CD8-positive, alpha-beta memory T cell (primary cell): Measurements from ENCODE around the gene ABCA1. TPM values are rescaled to one million over a fixed set of nuclear protein-coding genes. Genes with fewer than 3 reads are reported as not detected.
A peak's percentile ranks its signal among the peaks of the same experiment; 100 is the strongest.

Source experiments
- CTCF ChIA-PET: fragments of 350-600 bp; sonication (Branson Sonifier 250); formaldehyde crosslinking; loops from one replicate; lab custom pipeline; 2021; ENCODE audit warnings: antibody characterized with exemption; lab: Charles Lee
- POLR2A ChIA-PET: fragments of 350-600 bp; sonication (Branson Sonifier 250); formaldehyde crosslinking; loops from one replicate; lab custom pipeline; 2021; ENCODE audit warnings: antibody characterized with exemption; lab: Charles Lee
- DNase-seq, 5 donors: peaks; one replicate each; pipeline versions ENCODE4 v3.0.0 to v3.0.0-alpha.2; 2020 to 2022; ENCODE audit warnings: mixed read lengths in 1 of 5
- H3K27ac ChIP-seq: one replicate; pipeline ENCODE4 v1.7.0; 2013; ENCODE audit warnings: low read depth, mild to moderate bottlenecking, low read length, moderate library complexity
- H3K27me3 ChIP-seq: 2 replicates; pipeline ENCODE4 v1.7.0; 2013; ENCODE audit warnings: low read length, mild to moderate bottlenecking; ENCODE audit not compliant: insufficient read depth, poor library complexity, severe bottlenecking
- H3K36me3 ChIP-seq: 2 replicates; pipeline ENCODE4 v1.7.0; 2013; ENCODE audit warnings: mild to moderate bottlenecking, low read length, moderate library complexity; ENCODE audit not compliant: insufficient read depth
- H3K4me1 ChIP-seq: 2 replicates; pipeline ENCODE4 v1.7.0; 2013; ENCODE audit warnings: mild to moderate bottlenecking, low read length, moderate library complexity; ENCODE audit not compliant: insufficient read depth
- H3K4me3 ChIP-seq: 2 replicates; pipeline ENCODE4 v1.7.0; 2013; ENCODE audit warnings: mild to moderate bottlenecking, low read length
- H3K9me3 ChIP-seq: 2 replicates; pipeline ENCODE4 v1.7.0; 2013; ENCODE audit warnings: mild to moderate bottlenecking, low read length
- H3K27ac Mint-ChIP-seq, 8 donors: one replicate each; pipeline ENCODE4 v1.8.0; 2020 to 2021; ENCODE audit warnings: mixed read lengths in 8 of 8, mild to moderate bottlenecking in 6 of 8, inconsistent platforms in 3 of 8, moderate library complexity in 3 of 8
- H3K27me3 Mint-ChIP-seq, 2 donors: one replicate each; pipeline ENCODE4 v1.8.0; 2020 to 2021; ENCODE audit warnings: mixed read lengths in 2 of 2, mild to moderate bottlenecking in 1 of 2, moderate library complexity in 1 of 2
- H3K36me3 Mint-ChIP-seq, 3 donors: one replicate each; pipeline ENCODE4 v1.8.0; 2020 to 2021; ENCODE audit warnings: mixed read lengths in 3 of 3, inconsistent platforms in 1 of 3, mild to moderate bottlenecking in 1 of 3
- H3K4me1 Mint-ChIP-seq, 3 donors: one replicate each; pipeline ENCODE4 v1.8.0; 2020 to 2021; ENCODE audit warnings: mixed read lengths in 3 of 3, inconsistent platforms in 1 of 3, mild to moderate bottlenecking in 1 of 3
- H3K4me3 Mint-ChIP-seq, 7 donors: one replicate each; pipeline ENCODE4 v1.8.0; 2020 to 2021; ENCODE audit warnings: mixed read lengths in 7 of 7, mild to moderate bottlenecking in 6 of 7, moderate library complexity in 4 of 7, inconsistent platforms in 2 of 7
- H3K9me3 Mint-ChIP-seq, 5 donors: one replicate each; pipeline ENCODE4 v1.8.0; 2020 to 2022; ENCODE audit warnings: mixed read lengths in 5 of 5, mild to moderate bottlenecking in 3 of 5, moderate library complexity in 2 of 5, inconsistent platforms in 1 of 5
- polyA plus RNA-seq: library from polyadenylated mRNA; unstranded; fragments of 300-500 nt; fragmentation: Illumina TruSeq; gene quantifications from one replicate; pipeline ENCODE4 v1.2.3, GENCODE V29; 2021
- total RNA-seq, 2 experiments: library from RNA; stranded (reverse); gene quantifications; one replicate each; pipeline ENCODE4 v1.2.3, GENCODE V29; 2021

The ABCA1 gene
- total and polyA plus RNA-seq, 3 experiments from 2014 or later, result 0.83 to 0.89 TPM; not detected in 1

GRCh38 chr9:104896131-104896530 lies 31.8 kb downstream of the ABCA1 start:
- Histone ChIP-seq H3K9me3 (no peaks in the 10 kb centered on the region), H3K27me3 (no peaks in the 10 kb centered on the region), H3K4me3 (no peak overlapping the region), H3K4me1 (no peaks in the 10 kb centered on the region), H3K27ac (no peak overlapping the region), H3K36me3 (no peaks in the 10 kb centered on the region)
- CTCF ChIA-PET, result no interaction called here
- H3K9me3 Mint-ChIP-seq, result no peaks in the 10 kb centered on the region
- H3K4me3 Mint-ChIP-seq, result no peak overlapping the region
- H3K36me3 Mint-ChIP-seq, result no peaks in the 10 kb centered on the region
- H3K27ac Mint-ChIP-seq, result no peak overlapping the region
- POLR2A ChIA-PET, result no interaction called here
- H3K4me1 Mint-ChIP-seq, result no peaks in the 10 kb centered on the region
- peaks cover 0 to 6% of the 10 kb centered on the region in 2 donors for H3K27me3 Mint-ChIP-seq
- DNase-seq, result no peak

GRCh38 chr9:104895572-104895971 lies 32.4 kb downstream of the ABCA1 start:
- Histone ChIP-seq H3K4me3 (no peak overlapping the region), H3K27me3 (no peaks in the 10 kb centered on the region), H3K27ac (no peak overlapping the region), H3K36me3 (no peaks in the 10 kb centered on the region), H3K4me1 (no peaks in the 10 kb centered on the region), H3K9me3 (no peaks in the 10 kb centered on the region)
- Mint-ChIP-seq H3K4me3 (no peak overlapping the region), H3K27me3 (peaks cover 0 to 4% of the 10 kb centered on the region in 2 donors), H3K9me3 (no peaks in the 10 kb centered on the region), H3K36me3 (no peaks in the 10 kb centered on the region), H3K27ac (no peak overlapping the region), H3K4me1 (no peaks in the 10 kb centered on the region)
- CTCF ChIA-PET, result no interaction called here
- POLR2A ChIA-PET, result no interaction called here
- no peak for DNase-seq

- ChIA-PET CTCF (interaction anchor here (1.4 kb wide), 1 partner anchor 23 kb away, joined by 3 read pairs; no protein-coding TSS in a partner anchor), POLR2A (no interaction called here)
- H3K4me1 ChIP-seq, result no peaks in the 10 kb centered on the region
- Mint-ChIP-seq H3K36me3 (no peaks in the 10 kb centered on the region), H3K27ac (no peak overlapping the region), H3K9me3 (no peaks in the 10 kb centered on the region), H3K27me3 (peaks cover 0 to 3% of the 10 kb centered on the region in 2 donors), H3K4me3 (no peak overlapping the region), H3K4me1 (no peaks in the 10 kb centered on the region)
- H3K9me3 ChIP-seq, result no peaks in the 10 kb centered on the region
- H3K27me3 ChIP-seq, result no peaks in the 10 kb centered on the region
- no peak overlapping the region for H3K4me3 ChIP-seq
- H3K36me3 ChIP-seq, result no peaks in the 10 kb centered on the region
- DNase-seq, result no peak
- no peak overlapping the region for H3K27ac ChIP-seq
Measured at GRCh38 chr9:104892701-104893100, 35.3 kb downstream of the ABCA1 start.

- Histone ChIP-seq H3K27me3 (no peaks in the 10 kb centered on the region), H3K4me1 (no peaks in the 10 kb centered on the region), H3K36me3 (no peaks in the 10 kb centered on the region), H3K27ac (no peak overlapping the region), H3K4me3 (no peak overlapping the region), H3K9me3 (no peaks in the 10 kb centered on the region)
- CTCF ChIA-PET, result no interaction called here
- H3K27ac Mint-ChIP-seq, result no peak overlapping the region
- H3K4me1 Mint-ChIP-seq, result no peaks in the 10 kb centered on the region
- peaks cover 0 to 3% of the 10 kb centered on the region in 2 donors for H3K27me3 Mint-ChIP-seq
- H3K9me3 Mint-ChIP-seq, result no peaks in the 10 kb centered on the region
- POLR2A ChIA-PET, result no interaction called here
- no peak for DNase-seq
- peaks cover 0 to 1% (median 0%) of the 10 kb centered on the region in 3 donors for H3K36me3 Mint-ChIP-seq
- no peak overlapping the region for H3K4me3 Mint-ChIP-seq
Measured at GRCh38 chr9:104890433-104890770, 37.6 kb downstream of the ABCA1 start.

GRCh38 chr9:104885818-104886709 lies 41.9 kb downstream of the ABCA1 start:
- ChIA-PET CTCF (no interaction called here), POLR2A (no interaction called here)
- no peaks in the 10 kb centered on the region for H3K4me1 Mint-ChIP-seq
- H3K27ac Mint-ChIP-seq, result peak overlapping the region in 1 of 8 donors; percentile 18
- DNase-seq, result no peak
- H3K4me1 ChIP-seq, result no peaks in the 10 kb centered on the region
- H3K27me3 Mint-ChIP-seq, result peaks cover 0 to 3% of the 10 kb centered on the region in 2 donors
- H3K4me3 Mint-ChIP-seq, result no peak overlapping the region
- no peaks in the 10 kb centered on the region for H3K9me3 Mint-ChIP-seq
- H3K36me3 ChIP-seq, result no peaks in the 10 kb centered on the region
- no peaks in the 10 kb centered on the region for H3K9me3 ChIP-seq
- H3K27me3 ChIP-seq, result no peaks in the 10 kb centered on the region
- peaks cover 0 to 5% (median 0%) of the 10 kb centered on the region in 3 donors for H3K36me3 Mint-ChIP-seq
- H3K27ac ChIP-seq, result no peak overlapping the region
- no peak overlapping the region for H3K4me3 ChIP-seq

- no peak for DNase-seq
- no peaks in the 10 kb centered on the region for H3K9me3 ChIP-seq
- no peak overlapping the region for H3K27ac ChIP-seq
- no peaks in the 10 kb centered on the region for H3K27me3 ChIP-seq
- Mint-ChIP-seq H3K4me1 (no peaks in the 10 kb centered on the region), H3K4me3 (no peak overlapping the region), H3K36me3 (peaks cover 0 to 5% (median 0%) of the 10 kb centered on the region in 3 donors), H3K27me3 (no peaks in the 10 kb centered on the region), H3K9me3 (no peaks in the 10 kb centered on the region), H3K27ac (peak overlapping the region in 1 of 8 donors; percentile 27)
- ChIA-PET CTCF (no interaction called here), POLR2A (no interaction called here)
- H3K4me1 ChIP-seq, result no peaks in the 10 kb centered on the region
- H3K4me3 ChIP-seq, result no peak overlapping the region
- no peaks in the 10 kb centered on the region for H3K36me3 ChIP-seq
Measured at GRCh38 chr9:104883169-104883568, 44.8 kb downstream of the ABCA1 start.

GRCh38 chr9:104882566-104882965 lies 45.4 kb downstream of the ABCA1 start:
- no peak overlapping the region for H3K27ac Mint-ChIP-seq
- no peak for DNase-seq
- H3K9me3 Mint-ChIP-seq, result no peaks in the 10 kb centered on the region
- H3K36me3 ChIP-seq, result no peaks in the 10 kb centered on the region
- H3K4me1 Mint-ChIP-seq, result no peaks in the 10 kb centered on the region
- no peaks in the 10 kb centered on the region for H3K27me3 Mint-ChIP-seq
- no peak overlapping the region for H3K27ac ChIP-seq
- no peaks in the 10 kb centered on the region for H3K9me3 ChIP-seq
- ChIA-PET CTCF (no interaction called here), POLR2A (no interaction called here)
- H3K27me3 ChIP-seq, result no peaks in the 10 kb centered on the region
- H3K36me3 Mint-ChIP-seq, result peaks cover 0 to 5% (median 0%) of the 10 kb centered on the region in 3 donors
- H3K4me3 Mint-ChIP-seq, result no peak overlapping the region
- H3K4me3 ChIP-seq, result no peak overlapping the region
- no peaks in the 10 kb centered on the region for H3K4me1 ChIP-seq

GRCh38 chr9:104882086-104882485 lies 45.9 kb downstream of the ABCA1 start:
- ChIA-PET POLR2A (no interaction called here), CTCF (no interaction called here)
- Histone ChIP-seq H3K27ac (no peak overlapping the region), H3K9me3 (no peaks in the 10 kb centered on the region), H3K4me3 (no peak overlapping the region), H3K4me1 (no peaks in the 10 kb centered on the region), H3K27me3 (no peaks in the 10 kb centered on the region), H3K36me3 (no peaks in the 10 kb centered on the region)
- no peaks in the 10 kb centered on the region for H3K4me1 Mint-ChIP-seq
- no peak overlapping the region for H3K4me3 Mint-ChIP-seq
- H3K36me3 Mint-ChIP-seq, result peaks cover 0 to 5% (median 0%) of the 10 kb centered on the region in 3 donors
- H3K27me3 Mint-ChIP-seq, result no peaks in the 10 kb centered on the region
- H3K9me3 Mint-ChIP-seq, result no peaks in the 10 kb centered on the region
- DNase-seq, result no peak
- H3K27ac Mint-ChIP-seq, result no peak overlapping the region
